GM12878 (cell line): ENCODE measurements around the gene PTPRN2. TPM values are rescaled to one million over a fixed set of nuclear protein-coding genes. Genes with fewer than 3 reads are reported as not detected.

Experiments used
- ATAC-seq: fragments of 200-7000 bp; cut with Tn5 transposase; 3 replicates; pipeline ENCODE4 v1.9.1; 2020; ENCODE audit warnings: mild to moderate bottlenecking, moderate library complexity
- BruUV-seq: library from RNA; stranded (reverse); fragments of 400-500 nt; replicated peaks from 2 replicates; lab custom pipeline; 2021; lab: Mats Ljungman, UMichigan
- CTCF ChIA-PET: fragments of 300-600 bp; sonication (Branson Sonifier 250); formaldehyde crosslinking; extraction: SDS; loops from one replicate; lab custom pipeline; 2021; ENCODE audit warnings: inconsistent platforms; lab: Yijun Ruan, JAX
- POLR2A ChIA-PET: fragments of 350-600 bp; formaldehyde crosslinking; extraction: SDS; loops from one replicate; lab custom pipeline; 2021; ENCODE audit warnings: inconsistent platforms; lab: Charles Lee
- RAD21 ChIA-PET: fragments of 300-600 bp; sonication (Branson Sonifier 250); formaldehyde crosslinking; loops from one replicate; lab custom pipeline; 2023; ENCODE audit warnings: antibody characterized with exemption; ENCODE audit not compliant: unreplicated experiment; lab: Charles Lee
- SMC1A ChIA-PET: fragments of 300-600 bp; sonication (Branson Sonifier 250); formaldehyde crosslinking; loops from one replicate; lab custom pipeline; 2023; ENCODE audit not compliant: unreplicated experiment, uncharacterized antibody; lab: Charles Lee
- DNase-seq: peaks from one replicate; pipeline ENCODE4 v3.0.0-alpha.2; 2011; ENCODE audit warnings: low read depth, low spot score
- FAIRE-seq: peaks from 3 replicates; lab custom pipeline; 2011; peaks lifted over from hg19 to GRCh38; lab: Jason Lieb, UNC
- H2AFZ ChIP-seq: 2 replicates; pipeline ENCODE4 v1.6.0; 2011; ENCODE audit warnings: low read depth, low read length, control low read depth; ENCODE audit not compliant: control insufficient read depth
- H3K27ac ChIP-seq: 2 replicates; pipeline ENCODE4 v1.5.1; 2011; ENCODE audit warnings: control low read depth; ENCODE audit not compliant: control insufficient read depth, insufficient read depth
- H3K27me3 ChIP-seq, 2 experiments: replicated peaks in 1 of 2; 2 replicates each; pipeline versions ENCODE4 v1.6.0 to v1.6.1; 2011; ENCODE audit warnings: low read length in 1 of 2; ENCODE audit not compliant: control insufficient read depth in 2 of 2, insufficient read depth in 2 of 2
- H3K36me3 ChIP-seq, 2 experiments: 2 replicates each; pipeline ENCODE4 v1.5.1; 2011; ENCODE audit warnings: low read length in 1 of 2; ENCODE audit not compliant: control insufficient read depth in 2 of 2, insufficient read depth in 2 of 2
- H3K4me1 ChIP-seq: 2 replicates; pipeline ENCODE4 v1.6.1; 2011; ENCODE audit warnings: mild to moderate bottlenecking, low read length, moderate library complexity, mixed read lengths; ENCODE audit not compliant: control insufficient read depth, insufficient read depth
- H3K4me2 ChIP-seq: 2 replicates; pipeline ENCODE4 v1.6.0; 2011; ENCODE audit warnings: control low read depth; ENCODE audit not compliant: control insufficient read depth, insufficient read depth
- H3K4me3 ChIP-seq: fragments of 200-600 bp; sonication (generic); 2 replicates; pipeline ENCODE4 v1.5.1; 2016
- H3K79me2 ChIP-seq: 2 replicates; pipeline ENCODE4 v1.6.0; 2011; ENCODE audit warnings: low read length; ENCODE audit not compliant: control insufficient read depth, insufficient read depth
- H3K9ac ChIP-seq: 2 replicates; pipeline ENCODE4 v1.8.0; 2011; ENCODE audit warnings: low read length, control low read depth, mixed read lengths; ENCODE audit not compliant: control insufficient read depth, insufficient read depth
- H3K9me3 ChIP-seq: replicated peaks from 3 replicates; pipeline ENCODE4 v1.5.1; 2011; ENCODE audit warnings: mild to moderate bottlenecking, low read length; ENCODE audit not compliant: control insufficient read depth, insufficient read depth
- H4K20me1 ChIP-seq: 2 replicates; pipeline ENCODE4 v1.6.0; 2011; ENCODE audit not compliant: control insufficient read depth, insufficient read depth
- CHD4 ChIP-seq: fragments of 200-600 bp; sonication (generic); IDR thresholded peaks from 2 replicates; pipeline ENCODE4 v1.6.1; 2016; ENCODE audit warnings: mild to moderate bottlenecking
- IRF5 ChIP-seq: fragments of 450-650 bp; IDR thresholded peaks from 2 replicates; pipeline ENCODE4 v1.6.1; 2017; ENCODE audit warnings: borderline replicate concordance
- NR2C1 ChIP-seq: fragments of 450-650 bp; IDR thresholded peaks from 2 replicates; pipeline ENCODE4 v1.6.1; 2017; ENCODE audit warnings: antibody characterized with exemption, mild to moderate bottlenecking, moderate library complexity
- RELA ChIP-seq: fragments of 450-650 bp; IDR thresholded peaks from 2 replicates; pipeline ENCODE4 v1.8.0; 2014; ENCODE audit warnings: borderline replicate concordance; ENCODE audit not compliant: partially characterized antibody
- TAF1 ChIP-seq: IDR thresholded peaks from 2 replicates; pipeline ENCODE4 v1.6.1; 2011; ENCODE audit warnings: mild to moderate bottlenecking, low read depth, low read length, borderline replicate concordance
- ZBTB40 ChIP-seq: fragments of 450-650 bp; IDR thresholded peaks from 2 replicates; pipeline ENCODE4 v1.6.1; 2016; ENCODE audit warnings: mild to moderate bottlenecking, moderate library complexity, borderline replicate concordance
- WGBS: methylation state at CpG from one replicate; pipeline ENCODE4 v1.1.6; 2016; ENCODE audit warnings: low lambda C conversion rate; ENCODE audit not compliant: insufficient replicate concordance, insufficient coverage; ENCODE audit errors: missing lambda C conversion rate; 5-methylcytosine and 5-hydroxymethylcytosine counted together
- in situ Hi-C: fragments of 300-500 bp; cut with MboI; formaldehyde crosslinking; loops from 9 replicates; pipeline ENCODE4 v1.14.3; 2018; ENCODE audit warnings: mixed read lengths
- intact Hi-C: fragments of 100-400 bp; cut with micrococcal nuclease; formaldehyde crosslinking; loops from one replicate; pipeline ENCODE4 v1.14.2; 2022; ENCODE audit not compliant: unreplicated experiment
- polyA plus RNA-seq, 11 experiments: library from polyadenylated mRNA; depleted of rRNA in 4 of 11; unstranded in 6 of 11; stranded (reverse) in 5 of 11; fragments of >200 nt; fragmentation: Nextera tagmentation in 4 of 11; fragmentation: Illumina TruSeq in 1 of 11; extraction: Ambion mirVana in 4 of 11; extraction: Trizol in 1 of 11; gene quantifications; 1 replicate in 1 of 11; 2 replicates in 10 of 11; pipeline versions ENCODE4 v1.2.1 to v1.2.3, GENCODE V29; 2011 to 2016; ENCODE audit warnings: inconsistent platforms in 2 of 11, missing spikeins in 2 of 11, low read depth in 1 of 11
- total RNA-seq, 4 experiments: library from RNA; depleted of rRNA in 3 of 4; stranded (reverse); fragments of >200 nt in 3 of 4; fragmentation: Illumina TruSeq in 1 of 4; extraction: Trizol in 1 of 4; gene quantifications; 2 replicates each; pipeline versions ENCODE4 v1.2.1 to v1.2.3, GENCODE V29; 2013 to 2021

PTPRN2 gene
- total and polyA plus RNA-seq, 10 of the 15 experiments (the other 5 are each of a cell fraction or from before 2014, with no cell fraction given): 5.4 TPM; not detected in 9

- TF ChIP-seq TAF1 (no peak), CHD4 (no peak)
Measured at GRCh38 chr7:158611541-158611940, 23.9 kb upstream of the PTPRN2 start (continued).

GRCh38 chr7:158609313-158609974 lies 21.8 kb upstream of the PTPRN2 start:
- CTCF ChIA-PET: no interaction called here
- ATAC-seq: no peak
- no peaks in the 10 kb centered on the region for H4K20me1 ChIP-seq
- H2AFZ ChIP-seq: no peak overlapping the region
- no peaks in the 10 kb centered on the region for H3K9me3 ChIP-seq
- no peak overlapping the region for H3K4me2 ChIP-seq
- SMC1A ChIA-PET: no interaction called here
- POLR2A ChIA-PET: interaction anchor here (0.5 kb wide), 1 partner anchor 12 kb away, joined by 3 read pairs; no protein-coding TSS in a partner anchor
- no peak for DNase-seq
- no TSS peak for BruUV-seq
- intact Hi-C loops: no loop called here
- H3K79me2 ChIP-seq: no peaks in the 10 kb centered on the region
- TF ChIP-seq ZBTB40 (no peak), NR2C1 (no peak), RELA (no peak), IRF5 (no peak)
- TF ChIP-seq, all 136 proteins: peak for 0
- Histone ChIP-seq H3K4me1 (peaks cover 16% of the 10 kb centered on the region), H3K27me3 (no peaks in the 10 kb centered on the region), H3K27ac (no peak overlapping the region), H3K36me3 (peaks cover 0 to 4% of the 10 kb centered on the region in 2 experiments; a peak in 3 of 4 replicates), H3K9ac (no peak overlapping the region), H3K4me3 (no peak overlapping the region)
- in situ Hi-C loops: no loop called here
- RAD21 ChIA-PET: no interaction called here
- no peak for FAIRE-seq
- 79% methylated on average over 6 of the region's 7 CpGs for WGBS
